DOHH2 (cell line): ENCODE measurements around the gene TNP1.

ENCODE experiments used
- H3F3A ChIP-seq: fragments of 200-600 bp; sonication (generic), shearing (Covaris generic); 2 replicates; pipeline ENCODE4 v1.6.0; 2016; ENCODE audit warnings: antibody characterized with exemption, mild to moderate bottlenecking; ENCODE audit not compliant: control insufficient read depth, insufficient read depth
- H3K27ac ChIP-seq: fragments of 200-600 bp; sonication (generic); 2 replicates; pipeline ENCODE4 v1.5.1; 2014; ENCODE audit warnings: low read depth, mild to moderate bottlenecking, low read length, moderate library complexity
- H3K27me3 ChIP-seq: fragments of 200-600 bp; sonication (generic); 2 replicates; pipeline ENCODE4 v1.6.1; 2014; ENCODE audit warnings: mild to moderate bottlenecking, low read length, mixed read lengths; ENCODE audit not compliant: control insufficient read depth
- H3K36me3 ChIP-seq: fragments of 200-600 bp; sonication (generic); 2 replicates; pipeline ENCODE4 v1.6.1; 2014; ENCODE audit warnings: mild to moderate bottlenecking, low read length, moderate library complexity, mixed read lengths; ENCODE audit not compliant: control insufficient read depth
- H3K4me1 ChIP-seq: fragments of 200-600 bp; sonication (generic); 2 replicates; pipeline ENCODE4 v1.6.1; 2014; ENCODE audit warnings: mild to moderate bottlenecking, low read length, mixed read lengths; ENCODE audit not compliant: control insufficient read depth
- H3K4me2 ChIP-seq: fragments of 200-600 bp; sonication (generic); 2 replicates; pipeline ENCODE4 v1.6.0; 2014; ENCODE audit warnings: mild to moderate bottlenecking, low read length, moderate library complexity
- H3K4me3 ChIP-seq: fragments of 200-600 bp; sonication (generic); 2 replicates; pipeline ENCODE4 v1.5.1; 2014; ENCODE audit warnings: mild to moderate bottlenecking, low read length, mixed read lengths
- H3K79me2 ChIP-seq: fragments of 200-600 bp; sonication (generic); 2 replicates; pipeline ENCODE4 v1.6.1; 2014; ENCODE audit warnings: mild to moderate bottlenecking, low read length, mixed read lengths; ENCODE audit not compliant: control insufficient read depth
- H3K9me2 ChIP-seq: fragments of 200-600 bp; sonication (generic); replicated peaks from 2 replicates; pipeline ENCODE4 v1.6.1; 2014; ENCODE audit warnings: mild to moderate bottlenecking, low read length, mixed read lengths; ENCODE audit not compliant: control insufficient read depth
- H3K9me3 ChIP-seq: fragments of 200-600 bp; sonication (generic); 2 replicates; pipeline ENCODE4 v1.6.1; 2014; ENCODE audit warnings: antibody characterized with exemption, low read length, mixed read lengths; ENCODE audit not compliant: control insufficient read depth, insufficient read depth
- H4K20me1 ChIP-seq: fragments of 200-600 bp; sonication (generic); 2 replicates; pipeline ENCODE4 v1.6.0; 2014; ENCODE audit warnings: low read depth, mild to moderate bottlenecking, antibody characterized with exemption, low read length, moderate library complexity; ENCODE audit not compliant: control insufficient read depth, insufficient read depth
- EZH2phosphoT487 ChIP-seq: fragments of 200-600 bp; sonication (generic); IDR thresholded peaks from 2 replicates; pipeline ENCODE4 v1.6.1; 2017; ENCODE audit warnings: borderline replicate concordance, mild to moderate bottlenecking, antibody characterized with exemption, low read length, moderate library complexity, mixed read lengths
- TF ChIP-seq, protein P1 (sequence below): fragments of 200-600 bp; sonication (generic); IDR thresholded peaks from one replicate; pipeline ENCODE4 v1.5.1; 2014; ENCODE audit warnings: antibody characterized with exemption, mild to moderate bottlenecking, low read depth, low read length; ENCODE audit not compliant: poor library complexity, severe bottlenecking

TNP1 gene

DNA sequence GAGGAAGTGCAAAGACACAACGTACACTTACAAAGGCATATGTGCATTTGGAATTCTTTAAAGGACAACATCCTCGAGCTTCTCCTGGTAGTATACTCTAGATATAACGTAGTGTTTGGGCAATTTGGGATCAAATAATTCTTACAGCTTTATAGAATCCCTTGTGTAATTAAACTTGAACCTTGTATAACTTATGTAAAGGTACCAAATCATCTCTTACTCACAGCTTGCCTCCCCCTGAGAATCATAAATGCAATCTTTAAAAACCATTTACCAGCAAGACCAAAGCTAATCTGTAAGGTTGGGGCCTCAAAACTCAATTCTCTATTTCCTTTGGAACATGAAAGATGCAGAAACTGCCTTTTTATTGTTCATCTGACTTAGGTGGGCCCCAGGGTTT is 12.2 kb upstream of the TNP1 start:
- Histone ChIP-seq H4K20me1 (no peaks in the 10 kb centered on the region), H3K9me2 (no peaks in the 10 kb centered on the region), H3K36me3 (no peaks in the 10 kb centered on the region), H3K27me3 (no peaks in the 10 kb centered on the region), H3K4me2 (no peak overlapping the region), H3K79me2 (no peaks in the 10 kb centered on the region), H3K9me3 (no peaks in the 10 kb centered on the region), H3K4me3 (no peak overlapping the region), H3K4me1 (no peaks in the 10 kb centered on the region), H3K27ac (no peak overlapping the region), H3F3A (no peaks in the 10 kb centered on the region)
- TF ChIP-seq EZH2phosphoT487, result no peak
- TF ChIP-seq, protein P1, sequence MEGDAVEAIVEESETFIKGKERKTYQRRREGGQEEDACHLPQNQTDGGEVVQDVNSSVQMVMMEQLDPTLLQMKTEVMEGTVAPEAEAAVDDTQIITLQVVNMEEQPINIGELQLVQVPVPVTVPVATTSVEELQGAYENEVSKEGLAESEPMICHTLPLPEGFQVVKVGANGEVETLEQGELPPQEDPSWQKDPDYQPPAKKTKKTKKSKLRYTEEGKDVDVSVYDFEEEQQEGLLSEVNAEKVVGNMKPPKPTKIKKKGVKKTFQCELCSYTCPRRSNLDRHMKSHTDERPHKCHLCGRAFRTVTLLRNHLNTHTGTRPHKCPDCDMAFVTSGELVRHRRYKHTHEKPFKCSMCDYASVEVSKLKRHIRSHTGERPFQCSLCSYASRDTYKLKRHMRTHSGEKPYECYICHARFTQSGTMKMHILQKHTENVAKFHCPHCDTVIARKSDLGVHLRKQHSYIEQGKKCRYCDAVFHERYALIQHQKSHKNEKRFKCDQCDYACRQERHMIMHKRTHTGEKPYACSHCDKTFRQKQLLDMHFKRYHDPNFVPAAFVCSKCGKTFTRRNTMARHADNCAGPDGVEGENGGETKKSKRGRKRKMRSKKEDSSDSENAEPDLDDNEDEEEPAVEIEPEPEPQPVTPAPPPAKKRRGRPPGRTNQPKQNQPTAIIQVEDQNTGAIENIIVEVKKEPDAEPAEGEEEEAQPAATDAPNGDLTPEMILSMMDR, result no peak

DNA sequence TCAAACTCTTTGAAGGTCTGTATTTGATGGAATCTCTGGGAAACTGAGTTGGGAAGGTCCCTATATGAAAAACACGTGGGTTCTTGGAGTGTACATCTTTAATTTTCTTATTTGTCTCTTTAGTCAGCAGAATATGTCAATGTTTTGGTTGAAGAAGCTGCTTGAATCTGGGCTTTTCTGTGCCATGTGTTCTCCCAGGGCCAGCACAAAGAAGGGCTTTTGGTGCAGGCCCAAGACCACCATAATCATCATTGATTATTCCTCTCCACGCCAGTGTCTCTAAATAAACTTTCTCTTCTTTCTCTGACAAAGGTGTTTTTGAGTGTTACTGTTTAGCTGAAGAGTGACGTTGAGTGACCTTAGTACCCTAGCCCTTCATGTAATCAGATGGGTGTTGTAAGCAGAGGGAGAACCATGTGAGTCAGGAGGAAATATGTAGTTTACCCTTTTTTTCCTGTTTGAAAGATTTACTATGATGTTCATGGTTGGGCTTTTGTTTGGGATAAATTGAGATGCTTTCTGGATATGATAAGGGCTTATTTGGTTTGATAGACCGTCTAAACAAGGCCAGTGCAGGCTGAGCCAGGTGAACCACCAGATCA is 11.6 kb upstream of the TNP1 start:
- H3K36me3 ChIP-seq, result no peaks in the 10 kb centered on the region
- no peak overlapping the region for H3K4me3 ChIP-seq
- H3K4me2 ChIP-seq, result no peak overlapping the region
- no peaks in the 10 kb centered on the region for H3K4me1 ChIP-seq
- no peaks in the 10 kb centered on the region for H3K27me3 ChIP-seq
- no peak for TF ChIP-seq EZH2phosphoT487
- TF ChIP-seq, protein P1, result no peak
- no peaks in the 10 kb centered on the region for H3K9me3 ChIP-seq
- no peaks in the 10 kb centered on the region for H4K20me1 ChIP-seq
- H3F3A ChIP-seq, result no peaks in the 10 kb centered on the region
- H3K79me2 ChIP-seq, result no peaks in the 10 kb centered on the region
- H3K27ac ChIP-seq, result no peak overlapping the region
- H3K9me2 ChIP-seq, result no peaks in the 10 kb centered on the region

DNA sequence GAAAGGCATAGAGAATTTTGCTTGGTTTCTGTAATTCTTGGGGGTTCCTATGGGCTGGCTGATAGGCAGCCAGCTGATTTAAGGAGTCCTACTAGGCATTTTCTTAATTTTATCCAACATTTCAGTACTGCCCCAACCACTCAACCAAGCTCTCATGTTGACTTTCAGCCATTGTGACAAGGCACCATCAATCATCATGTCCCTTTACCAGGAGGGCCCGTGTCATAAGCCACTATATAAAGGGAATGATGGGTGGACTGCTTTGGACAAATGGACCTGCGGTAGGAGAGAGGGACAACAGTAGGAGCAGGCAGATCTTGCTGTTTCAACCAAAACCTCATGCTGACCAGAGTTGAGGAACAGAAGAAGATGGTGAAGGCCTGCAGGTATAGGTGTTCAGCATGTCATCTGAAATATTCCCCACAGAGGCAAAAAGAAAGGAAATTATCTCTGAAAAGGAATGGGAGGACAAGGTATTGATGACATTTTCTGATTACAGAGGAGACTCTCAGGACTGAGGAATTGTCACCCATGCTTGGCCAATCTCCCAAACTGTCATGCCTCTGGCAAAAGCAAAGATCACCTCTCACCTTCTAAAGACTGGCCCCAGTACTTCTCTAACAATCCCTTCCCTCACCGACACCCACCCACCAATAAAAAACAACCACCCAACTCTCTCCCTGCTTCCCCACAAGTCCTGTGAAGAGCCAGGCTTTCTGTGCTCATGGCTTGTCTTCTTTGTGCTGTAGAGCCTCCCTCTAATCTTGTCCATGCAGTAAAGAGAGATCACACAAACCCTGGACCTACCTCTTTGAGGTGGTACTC is 10.9 kb upstream of the TNP1 start:
- Histone ChIP-seq H3F3A (no peaks in the 10 kb centered on the region), H3K4me3 (no peak overlapping the region), H3K9me2 (no peaks in the 10 kb centered on the region), H3K4me2 (no peak overlapping the region), H3K27me3 (no peaks in the 10 kb centered on the region), H3K27ac (no peak overlapping the region), H3K4me1 (no peaks in the 10 kb centered on the region), H3K36me3 (no peaks in the 10 kb centered on the region), H3K9me3 (no peaks in the 10 kb centered on the region), H4K20me1 (no peaks in the 10 kb centered on the region), H3K79me2 (no peaks in the 10 kb centered on the region)
- TF ChIP-seq, protein P1, result no peak
- TF ChIP-seq EZH2phosphoT487, result no peak
